H1 (cell line): ENCODE results near the gene TAMM41. TPM values are rescaled to one million over a fixed set of nuclear protein-coding genes. Genes with fewer than 3 reads are reported as not detected.

ENCODE experiments used
- CTCF ChIA-PET: fragments of 300-600 bp; sonication (Branson Sonifier 250); formaldehyde crosslinking; loops from one replicate; lab custom pipeline; 2021; ENCODE audit not compliant: partially characterized antibody; lab: Charles Lee
- POLR2A ChIA-PET: fragments of 300-600 bp; sonication (Branson Sonifier 250); formaldehyde crosslinking; loops from one replicate; lab custom pipeline; 2021; ENCODE audit warnings: inconsistent platforms; ENCODE audit not compliant: partially characterized antibody; lab: Charles Lee
- DNase-seq, 2 experiments: peaks; one replicate each; pipeline versions ENCODE4 v3.0.0 to v3.0.0-alpha.2; 2010 to 2022; ENCODE audit warnings: low spot score in 2 of 2, low read depth in 1 of 2, mixed read lengths in 1 of 2
- FAIRE-seq: peaks from 2 replicates; lab custom pipeline; 2011; peaks lifted over from hg19 to GRCh38; lab: Jason Lieb, UNC
- H2AFZ ChIP-seq: 2 replicates; pipeline ENCODE4 v1.8.1; 2012; ENCODE audit warnings: low read length, inconsistent platforms
- H2AK5ac ChIP-seq: 2 replicates; pipeline ENCODE4 v1.6.1; 2013; ENCODE audit warnings: low read depth, low read length
- H2BK120ac ChIP-seq: replicated peaks from 2 replicates; pipeline ENCODE3; 2013; ENCODE audit warnings: low read depth, low read length, inconsistent platforms
- H2BK12ac ChIP-seq: 2 replicates; pipeline ENCODE4 v1.6.1; 2013; ENCODE audit warnings: low read depth, low read length
- H2BK15ac ChIP-seq: 2 replicates; pipeline ENCODE4 v1.6.1; 2013; ENCODE audit warnings: low read length
- H2BK20ac ChIP-seq: 2 replicates; pipeline ENCODE4 v1.6.1; 2013; ENCODE audit warnings: low read length
- H2BK5ac ChIP-seq: 2 replicates; pipeline ENCODE4 v1.6.1; 2013; ENCODE audit warnings: low read depth, low read length
- H3K14ac ChIP-seq: 2 replicates; pipeline ENCODE4 v1.6.1; 2013; ENCODE audit warnings: inconsistent platforms; ENCODE audit not compliant: insufficient read length
- H3K18ac ChIP-seq: 2 replicates; pipeline ENCODE4 v1.6.1; 2013; ENCODE audit warnings: low read length; ENCODE audit errors: extremely low read depth
- H3K23ac ChIP-seq: 2 replicates; pipeline ENCODE4 v1.6.1; 2013; ENCODE audit warnings: inconsistent platforms; ENCODE audit not compliant: insufficient read length
- H3K23me2 ChIP-seq: 2 replicates; pipeline ENCODE4 v1.6.1; 2013; ENCODE audit warnings: low read depth, low read length
- H3K27ac ChIP-seq: 2 replicates; pipeline ENCODE4 v1.6.1; 2011; ENCODE audit warnings: low read depth, low read length, inconsistent platforms
- H3K27me3 ChIP-seq, 4 experiments: replicated peaks in 1 of 4; 1 replicate in 1 of 4; 2 replicates in 3 of 4; pipeline versions ENCODE4 v1.6.1 to v1.8.1; 2011 to 2013; ENCODE audit warnings: low read length in 3 of 4, mild to moderate bottlenecking in 3 of 4, inconsistent platforms in 2 of 4, mixed read lengths in 2 of 4, moderate library complexity in 1 of 4; ENCODE audit not compliant: control insufficient read depth in 3 of 4, insufficient read depth in 3 of 4; ENCODE audit errors: extremely low read depth in 1 of 4
- H3K36me3 ChIP-seq, 4 experiments: 2 replicates each; pipeline versions ENCODE4 v1.6.1 to v1.8.1; 2011 to 2013; ENCODE audit warnings: mild to moderate bottlenecking in 4 of 4, low read length in 3 of 4, moderate library complexity in 2 of 4, control low read depth in 1 of 4, inconsistent platforms in 1 of 4; ENCODE audit not compliant: insufficient read depth in 4 of 4, control insufficient read depth in 2 of 4
- H3K4ac ChIP-seq: replicated peaks from 2 replicates; pipeline ENCODE3; 2013; ENCODE audit warnings: low read length, low read depth, mixed read lengths, inconsistent platforms; ENCODE audit not compliant: insufficient read length
- H3K4me1 ChIP-seq, 4 experiments: replicated peaks in 1 of 4; 1 replicate in 1 of 4; 2 replicates in 3 of 4; pipeline versions ENCODE4 v1.6.1 to v1.8.1; 2011 to 2013; ENCODE audit warnings: low read length in 3 of 4, inconsistent platforms in 2 of 4, mixed read lengths in 1 of 4; ENCODE audit not compliant: insufficient read depth in 4 of 4, control insufficient read depth in 3 of 4
- H3K4me2 ChIP-seq, 2 experiments: 2 replicates each; pipeline versions ENCODE4 v1.6.1 to v1.8.1; 2011 to 2013; ENCODE audit warnings: low read depth in 2 of 2, low read length in 2 of 2, control low read depth in 1 of 2, inconsistent platforms in 1 of 2, mild to moderate bottlenecking in 1 of 2; ENCODE audit not compliant: insufficient read depth in 1 of 2
- H3K4me3 ChIP-seq, 4 experiments: fragments of 200-600, 300-600 bp in 1 of 4; sonication (generic), shearing (Covaris generic), sonication (Bioruptor Twin) in 1 of 4; 2 replicates each; pipeline versions ENCODE4 v1.5.1 to v1.8.1; 2011 to 2016; ENCODE audit warnings: low read length in 4 of 4, low read depth in 3 of 4, control low read depth in 2 of 4, inconsistent platforms in 2 of 4, mild to moderate bottlenecking in 2 of 4, mixed read lengths in 1 of 4, moderate library complexity in 1 of 4; ENCODE audit not compliant: insufficient read depth in 2 of 4; ENCODE audit errors: extremely low read depth in 1 of 4
- H3K56ac ChIP-seq: replicated peaks from 2 replicates; pipeline ENCODE3; 2013; ENCODE audit warnings: low read depth, mild to moderate bottlenecking, mixed read lengths, low read length, inconsistent platforms; ENCODE audit not compliant: insufficient read length
- H3K79me1 ChIP-seq: 2 replicates; pipeline ENCODE4 v1.6.1; 2013; ENCODE audit warnings: low read depth, low read length, control low read depth
- H3K79me2 ChIP-seq, 2 experiments: 2 replicates each; pipeline versions ENCODE4 v1.6.1 to v1.8.1; 2012 to 2013; ENCODE audit warnings: low read length in 2 of 2, mild to moderate bottlenecking in 2 of 2, inconsistent platforms in 1 of 2; ENCODE audit not compliant: insufficient read depth in 2 of 2, control insufficient read depth in 1 of 2
- H3K9ac ChIP-seq, 4 experiments: replicated peaks in 1 of 4; 1 replicate in 1 of 4; 2 replicates in 3 of 4; pipeline versions ENCODE4 v1.6.1 to v1.8.1; 2011 to 2013; ENCODE audit warnings: low read depth in 3 of 4, low read length in 3 of 4, control low read depth in 2 of 4, mild to moderate bottlenecking in 2 of 4, moderate library complexity in 2 of 4, inconsistent platforms in 1 of 4; ENCODE audit errors: extremely low read depth in 1 of 4
- H3K9me3 ChIP-seq, 2 experiments: 2 replicates each; pipeline versions ENCODE4 v1.6.1 to v1.8.1; 2012 to 2013; ENCODE audit warnings: mild to moderate bottlenecking in 2 of 2, moderate library complexity in 2 of 2, control low read depth in 1 of 2, inconsistent platforms in 1 of 2, low read depth in 1 of 2, low read length in 1 of 2, mixed read lengths in 1 of 2; ENCODE audit not compliant: insufficient read depth in 2 of 2
- H4K20me1 ChIP-seq, 2 experiments: replicated peaks in 1 of 2; 2 replicates each; pipeline versions ENCODE3 to v1.8.1; 2011 to 2013; ENCODE audit warnings: inconsistent platforms in 2 of 2, low read length in 2 of 2, mild to moderate bottlenecking in 1 of 2; ENCODE audit not compliant: insufficient read depth in 2 of 2, control insufficient read depth in 1 of 2
- H4K5ac ChIP-seq: 2 replicates; pipeline ENCODE4 v1.6.1; 2013; ENCODE audit warnings: low read length, low read depth, mixed read lengths, inconsistent platforms; ENCODE audit not compliant: insufficient read length
- H4K8ac ChIP-seq: 2 replicates; pipeline ENCODE4 v1.8.0; 2013; ENCODE audit warnings: mild to moderate bottlenecking, moderate library complexity, low read length, inconsistent platforms; ENCODE audit not compliant: insufficient read depth; ENCODE audit errors: extremely low read depth
- H4K91ac ChIP-seq: replicated peaks from 2 replicates; pipeline ENCODE3; 2013; ENCODE audit warnings: low read length, mixed read lengths, inconsistent platforms; ENCODE audit not compliant: insufficient read length
- CHD2 ChIP-seq: IDR thresholded peaks from 2 replicates; pipeline ENCODE4 v1.6.1; 2012; ENCODE audit warnings: low read length, improper control_type of control experiment
- HDAC2 ChIP-seq, 2 experiments: fragments of 300-600 bp in 1 of 2; sonication (generic) in 1 of 2; IDR thresholded peaks; 2 replicates each; pipeline ENCODE4 v1.6.1; 2011 to 2012; ENCODE audit warnings: low read depth in 2 of 2, low read length in 2 of 2, mild to moderate bottlenecking in 2 of 2, moderate library complexity in 2 of 2, borderline replicate concordance in 1 of 2, inconsistent platforms in 1 of 2
- JUND ChIP-seq: IDR thresholded peaks from 2 replicates; pipeline ENCODE4 v1.6.1; 2011; ENCODE audit warnings: mild to moderate bottlenecking, improper control_type of control experiment, low read length
- WGBS, 2 experiments: shearing (Covaris generic) in 1 of 2; methylation state at CpG; one replicate each; pipeline versions ENCODE4 v1.1.6 to v1.1.7; 2013 to 2015; ENCODE audit warnings: low lambda C conversion rate in 2 of 2, mixed read lengths in 2 of 2, inconsistent platforms in 1 of 2, low coverage in 1 of 2, missing lambda C conversion rate in 1 of 2; ENCODE audit not compliant: insufficient replicate concordance in 2 of 2, insufficient coverage in 1 of 2, insufficient read length in 1 of 2; ENCODE audit errors: extremely low coverage in 1 of 2, missing lambda C conversion rate in 1 of 2; 5-methylcytosine and 5-hydroxymethylcytosine counted together
- polyA plus RNA-seq, 7 experiments: library from polyadenylated mRNA; depleted of rRNA in 3 of 7; stranded (reverse) in 5 of 7; unstranded in 2 of 7; fragments of >200 nt in 5 of 7; fragments of 200-250 nt in 2 of 7; gene quantifications; 1 replicate in 5 of 7; 2 replicates in 1 of 7; 4 replicates in 1 of 7; pipeline versions ENCODE4 v1.2.1 to v1.2.3, GENCODE V29; 2011 to 2013; ENCODE audit warnings: missing spikeins in 2 of 7, mixed read lengths in 2 of 7
- total RNA-seq: library from RNA; stranded (reverse); fragmentation: NEBNext Ultra II Directional; extraction: Animal tissue kit (Norgen Biotek cat#: 25700); gene quantifications from 2 replicates; pipeline ENCODE4 v1.2.1, GENCODE V29; 2021

TAMM41 gene
- total and polyA plus RNA-seq, 2 of the 8 experiments (the other 6 are each of a cell fraction or from before 2014, with no cell fraction given), result 16.9 to 22.5 TPM

- no peak overlapping the region for H2AK5ac ChIP-seq
- ChIA-PET POLR2A (interaction anchor here (1.4 kb wide), 1 partner anchor 9 kb away, joined by 3 read pairs; no protein-coding TSS in a partner anchor), CTCF (interaction anchor here (0.7 to 1.6 kb wide), 3 partner anchors 9 to 25 kb away, joined by 3 to 7 read pairs (median 4); no protein-coding TSS in a partner anchor)
- no peak overlapping the region for H3K23ac ChIP-seq
- H3K9ac ChIP-seq, result no peak overlapping the region
- H3K36me3 ChIP-seq, result no peaks in the 10 kb centered on the region
- no peaks in the 10 kb centered on the region for H3K9me3 ChIP-seq
- no peak overlapping the region for H2BK12ac ChIP-seq
- no peaks in the 10 kb centered on the region for H4K20me1 ChIP-seq
- no peaks in the 10 kb centered on the region for H3K79me2 ChIP-seq
- H3K79me1 ChIP-seq, result no peaks in the 10 kb centered on the region
- no peaks in the 10 kb centered on the region for H3K23me2 ChIP-seq
- H4K5ac ChIP-seq, result no peak overlapping the region
- no peak overlapping the region for H4K91ac ChIP-seq
- no peak overlapping the region for H3K27ac ChIP-seq
- H3K4me1 ChIP-seq, result no peaks in the 10 kb centered on the region
- no peak overlapping the region for H2BK5ac ChIP-seq
- no peak overlapping the region for H3K4ac ChIP-seq
- H3K4me2 ChIP-seq, result no peak overlapping the region
- H3K56ac ChIP-seq, result no peak overlapping the region
- FAIRE-seq (no peak), DNase-seq (no peak)
- H2BK20ac ChIP-seq, result no peak overlapping the region
- TF ChIP-seq CHD2 (no peak), HDAC2 (IDR thresholded peaks at IDR 0.05; ENCODE audit: borderline replicate concordance in 1 of 2, low read depth in 2 of 2, low read length in 2 of 2) (no peak), JUND (no peak)
- H3K18ac ChIP-seq, result no peak overlapping the region
- no peaks in the 10 kb centered on the region for H3K27me3 ChIP-seq
- H2BK15ac ChIP-seq, result no peak overlapping the region
- no peak overlapping the region for H4K8ac ChIP-seq
- H3K14ac ChIP-seq, result no peak overlapping the region
- WGBS, 2 experiments, result 92% methylated on average over 3 of the region's 3 CpGs; no CpG with 5 or more reads in 1 of the 2 experiments
- H2AFZ ChIP-seq, result no peak overlapping the region
- no peak overlapping the region for H2BK120ac ChIP-seq
- no peak overlapping the region for H3K4me3 ChIP-seq
Measured at GRCh38 chr3:11779626-11780025, 67.1 kb downstream of the TAMM41 start.
